ENCODE data around the gene SLC35B1.

- TF ChIP-seq GATA3 (IDR thresholded peaks at IDR 0.05; ENCODE audit: low read depth, low read length) (no peak), GATA2 (IDR thresholded peaks at IDR 0.05; ENCODE audit: low read depth, low read length) (no peak)
Measured at GRCh38 chr17:49717371-49717861, 9.7 kb upstream of the SLC35B1 start.

Measured in SH-SY5Y (cell line).